DND-41 (cell line): ENCODE data around the gene FAM78A.

ENCODE experiments used
- ATAC-seq: fragments of 200-7000 bp; cut with Tn5 transposase; 3 replicates; pipeline ENCODE4 v1.9.1; 2021; ENCODE audit warnings: low read depth; ENCODE audit not compliant: insufficient read depth
- DNase-seq: peaks from one replicate; pipeline ENCODE4 v3.0.0-alpha.2; 2020
- H2AFZ ChIP-seq: 2 replicates; pipeline ENCODE4 v1.6.0; 2012; ENCODE audit warnings: low read depth, low read length
- H3K27ac ChIP-seq: 2 replicates; pipeline ENCODE4 v1.5.1; 2012; ENCODE audit warnings: low read length, inconsistent platforms
- H3K27me3 ChIP-seq: fragments of 200-600 bp; sonication (generic); 2 replicates; pipeline ENCODE4 v1.6.0; 2012; ENCODE audit warnings: low read length, mild to moderate bottlenecking, inconsistent platforms; ENCODE audit not compliant: insufficient read depth, poor library complexity
- H3K36me3 ChIP-seq: 2 replicates; pipeline ENCODE4 v1.5.1; 2012; ENCODE audit warnings: low read length, inconsistent platforms; ENCODE audit not compliant: insufficient read depth
- H3K4me1 ChIP-seq: 2 replicates; pipeline ENCODE4 v1.5.1; 2012; ENCODE audit warnings: mild to moderate bottlenecking, low read length; ENCODE audit not compliant: insufficient read depth
- H3K4me2 ChIP-seq: 2 replicates; pipeline ENCODE4 v1.6.0; 2012; ENCODE audit warnings: mild to moderate bottlenecking, moderate library complexity, low read length, inconsistent platforms; ENCODE audit not compliant: insufficient read depth
- H3K4me3 ChIP-seq, 2 experiments: fragments of 200-600 bp in 1 of 2; shearing (Covaris generic) in 1 of 2; 2 replicates each; pipeline ENCODE4 v1.5.1; 2012 to 2016; ENCODE audit warnings: inconsistent platforms in 2 of 2, low read length in 2 of 2, mild to moderate bottlenecking in 2 of 2, low read depth in 1 of 2, moderate library complexity in 1 of 2
- H3K79me2 ChIP-seq: 2 replicates; pipeline ENCODE4 v1.6.0; 2012; ENCODE audit warnings: low read length, inconsistent platforms; ENCODE audit not compliant: insufficient read depth
- H3K9ac ChIP-seq: 2 replicates; pipeline ENCODE4 v1.6.0; 2012; ENCODE audit warnings: low read depth, mild to moderate bottlenecking, inconsistent platforms, low read length, moderate library complexity
- H3K9me3 ChIP-seq: 2 replicates; pipeline ENCODE4 v1.5.1; 2012; ENCODE audit warnings: low read length, moderate library complexity, mild to moderate bottlenecking, inconsistent platforms; ENCODE audit not compliant: insufficient read depth, severe bottlenecking
- H4K20me1 ChIP-seq: 2 replicates; pipeline ENCODE4 v1.6.0; 2012; ENCODE audit warnings: low read length; ENCODE audit not compliant: insufficient read depth
- EZH2 ChIP-seq: IDR thresholded peaks from 3 replicates; pipeline ENCODE4 v1.6.1; 2012; ENCODE audit warnings: borderline replicate concordance, low read depth, mild to moderate bottlenecking, moderate library complexity, low read length, inconsistent platforms; ENCODE audit not compliant: severe bottlenecking
- TF ChIP-seq, protein P1 (sequence below): IDR thresholded peaks from 2 replicates; pipeline ENCODE4 v1.5.1; 2012; ENCODE audit warnings: borderline replicate concordance, low read length, moderate library complexity, mild to moderate bottlenecking; ENCODE audit not compliant: poor library complexity, severe bottlenecking; ENCODE audit errors: extremely low read depth

The FAM78A gene

DNA sequence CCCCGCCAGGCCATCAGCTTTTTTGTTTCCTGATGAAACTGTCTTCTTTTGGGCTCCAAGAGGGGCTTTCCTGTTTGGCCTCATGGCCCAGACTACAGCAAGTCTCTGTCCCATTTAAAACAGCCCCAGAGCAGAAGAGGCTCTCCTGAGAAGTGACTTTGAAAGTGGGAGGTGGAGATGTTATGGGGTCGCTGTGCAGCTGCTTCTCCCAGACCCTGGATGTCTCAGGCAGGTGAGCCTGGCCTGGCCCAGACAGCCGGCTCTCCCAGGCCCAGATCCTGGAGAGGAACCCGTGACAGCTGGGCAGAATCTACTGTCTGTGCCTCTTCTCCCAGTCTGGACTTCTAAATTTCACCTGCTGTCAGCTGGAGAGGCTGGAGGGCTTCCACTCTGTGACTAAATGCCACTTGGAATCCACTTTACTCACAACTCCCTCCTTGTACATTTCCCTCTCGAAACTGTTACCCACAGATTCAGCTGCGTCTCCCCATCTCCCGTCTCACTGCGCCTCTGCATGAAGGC lies 20.6 kb downstream of the FAM78A start:
- TF ChIP-seq EZH2: no peak
- TF ChIP-seq, protein P1, sequence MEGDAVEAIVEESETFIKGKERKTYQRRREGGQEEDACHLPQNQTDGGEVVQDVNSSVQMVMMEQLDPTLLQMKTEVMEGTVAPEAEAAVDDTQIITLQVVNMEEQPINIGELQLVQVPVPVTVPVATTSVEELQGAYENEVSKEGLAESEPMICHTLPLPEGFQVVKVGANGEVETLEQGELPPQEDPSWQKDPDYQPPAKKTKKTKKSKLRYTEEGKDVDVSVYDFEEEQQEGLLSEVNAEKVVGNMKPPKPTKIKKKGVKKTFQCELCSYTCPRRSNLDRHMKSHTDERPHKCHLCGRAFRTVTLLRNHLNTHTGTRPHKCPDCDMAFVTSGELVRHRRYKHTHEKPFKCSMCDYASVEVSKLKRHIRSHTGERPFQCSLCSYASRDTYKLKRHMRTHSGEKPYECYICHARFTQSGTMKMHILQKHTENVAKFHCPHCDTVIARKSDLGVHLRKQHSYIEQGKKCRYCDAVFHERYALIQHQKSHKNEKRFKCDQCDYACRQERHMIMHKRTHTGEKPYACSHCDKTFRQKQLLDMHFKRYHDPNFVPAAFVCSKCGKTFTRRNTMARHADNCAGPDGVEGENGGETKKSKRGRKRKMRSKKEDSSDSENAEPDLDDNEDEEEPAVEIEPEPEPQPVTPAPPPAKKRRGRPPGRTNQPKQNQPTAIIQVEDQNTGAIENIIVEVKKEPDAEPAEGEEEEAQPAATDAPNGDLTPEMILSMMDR: no peak
- ATAC-seq (0 out of 3 replicates have a peak, but pooled peaks have one; percentile 1), DNase-seq (peak; percentile 53)
- peaks cover 11% of the 10 kb centered on the region for H3K79me2 ChIP-seq
- peak overlapping the region; percentile 48 for H2AFZ ChIP-seq
- peak overlapping the region; percentile 100 for H3K27ac ChIP-seq
- peak overlapping the region; percentile 65 for H3K4me2 ChIP-seq
- H3K4me1 ChIP-seq: peaks cover 66% of the 10 kb centered on the region
- H3K36me3 ChIP-seq: peaks cover 30% of the 10 kb centered on the region
- H3K27me3 ChIP-seq: no peaks in the 10 kb centered on the region
- no peaks in the 10 kb centered on the region for H3K9me3 ChIP-seq
- H3K4me3 ChIP-seq: peak overlapping the region in 1 of 2 experiments; percentile 49; a peak in 2 of 4 replicates
- no peaks in the 10 kb centered on the region for H4K20me1 ChIP-seq
- H3K9ac ChIP-seq: peak overlapping the region; percentile 74

DNA sequence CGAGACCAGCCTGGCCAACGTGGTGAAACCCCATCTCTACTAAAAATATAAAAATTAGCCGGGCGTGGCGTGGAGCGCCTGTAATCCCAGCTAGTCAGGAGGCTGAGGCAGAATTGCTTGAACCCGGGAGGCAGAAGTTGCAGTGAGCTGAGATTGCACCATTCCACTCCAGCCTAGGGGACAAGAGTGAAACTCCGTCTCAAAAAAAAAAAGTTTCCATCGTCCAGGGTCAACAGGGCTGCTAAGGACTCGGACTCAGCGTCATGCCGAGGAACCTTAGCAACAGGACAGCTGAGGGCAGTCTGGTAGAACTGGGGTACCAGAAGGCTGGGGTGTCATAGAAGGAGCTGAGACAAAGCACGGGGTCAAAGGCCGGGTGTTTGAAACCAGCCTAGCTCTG lies 21.7 kb downstream of the FAM78A start:
- H3K9ac ChIP-seq: peak overlapping the region; percentile 74
- no peak overlapping the region for H3K4me3 ChIP-seq
- no peak overlapping the region for H2AFZ ChIP-seq
- H3K27me3 ChIP-seq: no peaks in the 10 kb centered on the region
- H3K4me1 ChIP-seq: peaks cover 66% of the 10 kb centered on the region
- ATAC-seq: no peak
- H3K9me3 ChIP-seq: no peaks in the 10 kb centered on the region
- H3K4me2 ChIP-seq: peak overlapping the region; percentile 65; the same call in 1 of the 2 replicates
- H3K36me3 ChIP-seq: peaks cover 19% of the 10 kb centered on the region
- DNase-seq: no peak
- peaks cover 11% of the 10 kb centered on the region for H3K79me2 ChIP-seq
- TF ChIP-seq, protein P1: no peak
- TF ChIP-seq EZH2: no peak
- no peaks in the 10 kb centered on the region for H4K20me1 ChIP-seq
- peak overlapping the region; percentile 100 for H3K27ac ChIP-seq

DNA sequence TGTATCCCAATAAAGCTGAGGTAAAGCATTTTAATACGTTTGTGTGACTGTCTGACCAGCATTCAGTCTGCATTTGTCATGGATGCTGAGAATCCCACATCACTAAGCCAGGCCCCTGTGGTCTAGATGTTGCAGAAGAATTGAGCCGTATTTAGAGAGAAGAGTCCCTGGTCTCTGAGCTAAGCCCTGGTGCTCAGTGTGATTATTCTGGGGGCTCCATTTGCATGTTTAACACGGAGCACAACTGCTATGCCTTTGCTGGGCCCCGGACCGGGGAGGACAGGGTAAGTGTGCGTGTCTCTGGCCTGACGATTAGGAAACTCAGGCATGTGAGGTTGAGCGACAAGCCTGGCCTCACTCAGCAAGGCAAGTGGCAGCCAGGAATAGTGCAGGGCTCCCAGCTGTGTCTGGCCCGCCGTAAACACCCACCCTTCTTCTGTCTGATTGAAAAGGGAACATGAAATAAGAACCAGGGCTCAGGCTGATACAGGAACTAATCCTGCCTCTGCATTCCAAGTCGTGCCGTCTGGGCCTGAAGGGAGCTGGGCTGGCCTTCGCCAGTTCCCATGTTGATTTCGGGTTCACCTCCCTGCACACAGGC lies 22.3 kb downstream of the FAM78A start:
- Histone ChIP-seq H3K4me1 (peaks cover 66% of the 10 kb centered on the region), H2AFZ (no peak overlapping the region), H3K27me3 (no peaks in the 10 kb centered on the region), H3K9me3 (no peaks in the 10 kb centered on the region), H3K9ac (no peak overlapping the region), H3K79me2 (peaks cover 8% of the 10 kb centered on the region), H3K27ac (peak overlapping the region; percentile 97), H4K20me1 (no peaks in the 10 kb centered on the region), H3K36me3 (peaks cover 13% of the 10 kb centered on the region), H3K4me3 (no peak overlapping the region), H3K4me2 (no peak overlapping the region)
- DNase-seq (no peak), ATAC-seq (no peak)
- TF ChIP-seq EZH2: no peak
- TF ChIP-seq, protein P1: no peak

DNA sequence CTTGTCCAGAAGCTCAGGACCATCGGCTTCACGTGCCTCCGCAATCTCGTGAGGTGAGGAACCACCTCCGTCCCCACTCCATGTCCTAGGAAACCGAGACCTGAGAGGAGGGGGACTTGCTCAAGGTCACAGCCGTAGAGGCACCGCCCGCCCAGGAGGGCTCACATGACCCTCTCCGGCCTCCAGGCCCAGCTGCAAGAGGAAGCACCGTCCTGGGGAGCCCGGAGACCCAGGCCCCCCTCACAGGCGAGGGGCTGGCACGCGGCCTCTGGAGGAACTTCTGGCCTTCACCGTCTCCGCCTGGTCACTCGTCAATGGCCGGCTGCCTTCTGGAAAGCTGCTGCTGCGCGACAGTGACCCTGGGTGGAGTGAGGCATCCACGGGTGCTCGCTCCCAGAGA lies 24.2 kb downstream of the FAM78A start:
- Histone ChIP-seq H3K27me3 (no peaks in the 10 kb centered on the region), H3K79me2 (peaks cover 5% of the 10 kb centered on the region; the same call in 1 of the 2 replicates), H2AFZ (peak overlapping the region; percentile 60; the same call in 1 of the 2 replicates), H3K4me3 (peak overlapping the region in 1 of 2 experiments; percentile 51; a peak in 2 of 4 replicates), H4K20me1 (no peaks in the 10 kb centered on the region), H3K4me2 (peak overlapping the region; percentile 72), H3K4me1 (peaks cover 53% of the 10 kb centered on the region), H3K36me3 (0 out of 2 replicates have a peak, but pooled peaks cover under 1% of the 10 kb centered on the region), H3K27ac (peak overlapping the region; percentile 97), H3K9ac (peak overlapping the region; percentile 57), H3K9me3 (no peaks in the 10 kb centered on the region)
- no peak for DNase-seq
- no peak for ATAC-seq
- no peak for TF ChIP-seq EZH2
